LHCN-M2 (cell line): ENCODE results near the gene OR4D2. TPM values are rescaled to one million over a fixed set of nuclear protein-coding genes. Genes with fewer than 3 reads are reported as not detected.
"Not testable (repeated sequence)": the region's sequence is repeated elsewhere in the genome, so short reads cannot be mapped to it uniquely, and the experiment has no call there.

ENCODE experiments used
- DNase-seq: peaks from one replicate; pipeline ENCODE4 v3.0.0-alpha.2; 2012; ENCODE audit warnings: low read depth
- polyA plus RNA-seq: library from polyadenylated mRNA; unstranded; fragments of >200 nt; gene quantifications from one replicate; pipeline ENCODE4 v1.2.1, GENCODE V29; 2012; ENCODE audit warnings: missing spikeins
- total RNA-seq: library from RNA; depleted of rRNA; stranded (reverse); fragments of >200 nt; gene quantifications from 2 replicates; pipeline ENCODE4 v1.2.3, GENCODE V29; 2014; rRNA removed

Gene OR4D2
- total RNA-seq = not detected in 2 replicates
- not detected for polyA plus RNA-seq

DNA sequence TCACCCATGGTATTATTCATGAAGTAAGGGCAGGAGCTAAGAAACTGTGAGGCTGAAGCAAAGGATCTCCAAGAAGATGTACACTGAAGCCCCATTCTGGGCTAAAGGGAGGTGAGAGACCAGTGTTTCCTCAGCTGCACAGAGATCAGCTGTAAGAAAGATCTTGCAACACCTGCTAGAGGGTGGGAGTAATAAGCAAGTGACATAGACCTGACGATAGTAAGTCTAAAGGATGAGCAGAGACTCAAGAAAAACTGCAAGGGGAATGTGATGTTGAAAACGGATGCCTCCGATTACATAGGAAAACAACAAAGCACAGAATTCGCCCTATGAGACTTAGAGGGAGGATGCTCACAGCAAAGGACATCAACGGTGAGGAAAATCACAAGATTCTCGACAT lies at the start of gene OR4D2:
Gene OR4D2 (plus strand): TSS at position 301 of the 400 bp plus-strand sequence. CDS start 2,674 bp downstream, outside the sequence.
- DNase-seq = no peak

DNA sequence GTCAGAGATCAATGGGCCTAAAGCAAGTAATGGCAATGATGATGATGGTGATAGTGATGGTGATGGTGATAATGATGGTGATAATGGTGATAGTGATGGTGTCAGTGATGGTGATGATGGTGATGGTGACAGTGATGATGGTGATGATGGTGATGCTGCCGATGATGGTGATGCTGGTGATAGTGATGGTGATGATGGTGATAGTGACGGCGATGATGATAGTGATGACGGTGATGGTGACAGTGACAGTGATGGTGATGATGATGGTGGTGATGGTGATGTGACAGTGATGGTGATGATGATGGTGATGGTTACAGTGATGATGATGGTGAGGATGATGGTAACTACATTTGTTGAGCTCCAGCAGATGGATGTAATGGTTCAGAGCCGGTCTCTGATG lies 49.4 kb upstream of the OR4D2 start:
- DNase-seq = no peak

DNA sequence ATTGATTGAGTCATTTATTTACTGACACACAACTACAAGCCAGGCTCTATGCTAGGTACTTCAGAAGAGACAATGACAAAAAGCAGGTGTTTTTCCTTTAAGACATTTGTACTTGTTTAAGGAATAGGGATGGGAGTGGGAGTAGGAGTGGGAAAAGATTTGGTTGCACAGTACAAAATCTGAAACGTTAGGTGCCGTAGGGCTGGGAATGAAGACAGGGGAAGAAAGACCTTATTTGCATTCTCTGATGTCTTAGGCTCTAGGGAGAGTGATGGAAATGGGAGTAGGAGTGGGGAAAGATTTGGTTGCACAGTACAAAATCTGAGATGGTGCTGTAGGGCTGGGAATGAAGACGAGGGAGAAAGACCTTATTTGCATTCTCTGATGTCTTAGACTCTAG lies 47.3 kb upstream of the OR4D2 start:
- no peak for DNase-seq

DNA sequence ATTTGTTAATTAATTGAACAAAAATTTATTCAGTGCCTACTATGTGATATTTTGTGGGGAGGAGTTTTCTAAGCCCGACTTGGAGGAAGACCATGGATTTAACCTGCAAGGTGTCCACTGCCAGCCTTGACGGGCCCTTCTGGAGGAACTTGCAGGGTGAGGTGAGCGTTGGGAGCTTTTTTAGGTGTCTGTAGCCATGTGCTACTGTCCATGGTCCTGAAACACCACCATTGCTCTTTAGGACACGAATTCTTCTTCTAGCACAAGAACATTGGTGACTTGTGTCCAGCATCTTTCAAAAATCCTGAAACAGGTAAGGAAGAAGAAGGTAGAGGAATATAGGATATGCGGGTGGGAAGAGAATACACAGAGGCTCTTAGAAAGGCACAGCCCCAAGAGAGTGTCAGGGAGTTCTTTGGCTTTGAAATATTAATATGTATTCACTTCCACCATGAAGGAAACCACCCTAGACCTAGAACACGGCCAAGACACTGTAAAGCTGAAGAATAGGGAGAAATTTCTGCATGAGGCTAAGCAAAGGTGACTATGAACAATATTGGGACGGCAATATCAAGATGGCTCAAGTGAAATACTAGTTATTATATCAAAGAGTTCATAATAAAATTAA lies 46.5 kb upstream of the OR4D2 start:
- peak; percentile 43 for DNase-seq

DNA sequence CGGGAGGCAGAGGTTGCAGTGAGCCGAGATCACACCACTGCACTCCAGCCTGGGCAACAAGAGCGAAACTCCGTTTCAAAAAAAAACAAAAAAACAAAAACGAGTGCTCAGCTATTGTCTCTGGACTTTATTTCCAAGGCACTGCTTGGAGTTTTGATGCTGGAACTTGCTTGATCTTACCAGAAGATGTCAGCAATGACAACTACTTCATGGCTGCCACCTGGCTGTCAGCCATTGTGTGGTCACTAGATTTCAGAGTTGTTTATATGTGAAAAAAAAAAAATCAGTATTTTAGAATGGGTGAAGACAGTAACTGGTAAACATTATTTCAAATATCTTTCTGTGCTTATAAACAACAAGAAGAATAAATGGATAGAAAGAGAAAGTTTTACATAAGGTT lies 44.9 kb upstream of the OR4D2 start:
- DNase-seq = peak; percentile 44

DNA sequence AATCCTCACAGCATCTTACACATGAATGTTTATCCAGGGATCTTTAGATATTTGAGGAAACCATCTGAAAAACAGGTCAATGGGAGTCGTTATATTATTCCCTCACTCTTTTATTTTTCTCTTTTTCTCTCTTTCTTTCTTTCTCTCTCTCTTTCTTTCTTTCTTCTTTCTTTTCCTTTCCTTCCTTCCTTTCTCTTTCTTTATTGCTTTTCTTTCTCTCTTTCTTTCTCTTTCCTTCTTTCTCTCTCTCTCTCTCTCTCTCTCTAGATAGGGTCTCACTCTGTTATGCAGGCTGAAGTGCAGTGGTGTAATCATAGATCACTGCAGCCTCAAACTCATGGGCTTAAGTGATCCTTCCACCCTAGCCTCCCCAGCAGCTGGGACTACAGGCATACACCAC lies 38.9 kb upstream of the OR4D2 start:
- no peak for DNase-seq

DNA sequence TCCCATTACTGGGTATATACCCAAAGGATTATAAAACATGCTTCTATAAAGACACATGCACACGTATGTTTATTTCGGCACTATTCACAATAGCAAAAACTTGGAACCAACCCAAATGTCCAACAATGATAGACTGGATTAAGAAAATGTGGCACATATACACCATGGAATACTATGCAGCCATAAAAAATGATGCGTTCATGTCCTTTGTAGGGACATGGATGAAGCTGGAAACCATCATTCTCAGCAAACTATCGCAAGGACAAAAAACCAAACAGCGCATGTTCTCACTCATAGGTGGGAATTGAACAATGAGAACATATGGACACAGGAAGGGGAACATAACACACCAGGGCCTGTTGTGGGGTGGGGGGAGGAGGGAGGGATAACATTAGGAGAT lies 34.1 kb upstream of the OR4D2 start:
- DNase-seq = not testable (repeated sequence)

DNA sequence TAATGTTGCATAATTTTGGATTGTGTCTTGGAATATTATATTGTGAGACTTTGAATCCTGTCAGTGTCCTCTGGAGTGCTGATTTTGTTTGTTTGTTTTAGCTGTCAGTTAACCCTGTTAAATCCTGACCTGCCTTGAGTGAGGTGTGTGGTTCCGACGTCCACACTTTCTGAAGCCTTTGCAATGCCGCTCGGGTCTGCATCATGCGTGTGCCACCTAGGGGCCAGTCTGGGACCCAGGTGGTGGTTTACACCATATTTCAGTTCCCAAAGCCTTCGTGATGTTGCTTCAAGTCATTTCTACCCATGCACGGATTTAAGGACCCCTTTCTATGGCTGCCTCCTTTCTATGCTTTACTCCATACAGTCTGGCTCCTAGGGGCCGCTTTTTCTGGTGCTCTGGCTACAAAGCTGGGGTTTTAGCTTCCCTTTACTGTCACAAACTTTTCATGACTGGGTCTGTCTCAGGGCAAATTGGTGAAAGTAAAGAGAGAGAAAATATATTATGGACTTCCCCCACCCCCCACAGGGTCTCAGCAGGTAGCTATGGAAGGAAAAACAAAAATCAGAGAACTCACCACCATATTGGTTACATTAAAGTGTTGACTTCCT lies 30.0 kb upstream of the OR4D2 start:
- no peak for DNase-seq

DNA sequence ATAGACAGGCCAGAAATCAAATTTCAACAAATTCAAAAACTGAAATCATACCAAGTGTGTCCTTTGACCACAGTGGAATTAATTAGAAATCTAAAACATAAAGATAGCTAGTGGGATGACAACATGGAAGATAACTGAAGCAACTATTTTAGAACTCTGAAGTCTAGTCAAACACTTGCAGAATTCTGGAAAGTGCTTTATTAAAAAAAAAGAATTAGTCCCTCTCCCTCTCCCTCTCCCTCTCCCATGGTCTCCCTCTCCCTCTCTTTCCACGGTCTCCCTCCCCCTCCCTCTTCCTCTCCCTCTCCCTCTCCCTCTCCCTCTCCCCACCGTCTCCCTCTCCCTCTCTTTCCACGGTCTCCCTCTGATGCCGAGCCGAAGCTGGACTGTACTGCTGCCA lies 25.3 kb upstream of the OR4D2 start:
- no peak for DNase-seq

DNA sequence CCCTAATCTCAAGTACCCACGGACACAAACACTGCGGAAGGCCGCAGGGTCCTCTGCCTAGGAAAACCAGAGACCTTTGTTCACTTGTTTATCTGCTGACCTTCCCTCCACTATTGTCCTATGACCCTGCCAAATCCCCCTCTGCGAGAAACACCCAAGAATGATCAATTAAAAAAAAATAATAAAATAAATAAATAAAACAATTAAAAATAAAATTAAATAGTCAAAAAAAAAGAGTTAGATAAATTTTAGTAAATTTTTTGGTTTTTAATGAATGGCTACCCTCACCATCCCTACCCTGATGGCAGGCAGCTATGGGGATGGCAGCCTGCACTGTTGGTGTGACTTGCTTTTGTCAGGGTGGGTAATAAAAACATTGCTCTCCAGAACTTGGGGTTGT lies 23.4 kb upstream of the OR4D2 start:
- not testable (repeated sequence) for DNase-seq

DNA sequence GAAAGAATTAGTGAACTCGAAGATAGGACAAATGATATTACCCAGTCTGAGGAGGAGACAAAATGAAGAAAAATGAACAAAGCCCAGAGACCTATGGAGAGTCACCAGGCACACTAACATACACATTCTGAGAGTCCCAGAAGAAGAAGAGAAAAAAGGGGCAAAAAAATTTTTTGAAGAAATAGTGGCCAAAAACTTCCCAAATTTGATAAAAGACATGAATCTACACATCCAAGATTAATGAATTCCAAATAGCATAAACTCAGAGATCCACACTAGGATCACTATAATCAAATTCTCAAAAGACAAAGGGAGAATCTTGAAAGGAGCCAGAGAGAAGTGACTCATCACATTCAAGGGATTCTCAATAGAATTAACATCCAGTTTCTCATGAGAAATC lies 22.0 kb upstream of the OR4D2 start:
- no peak for DNase-seq

DNA sequence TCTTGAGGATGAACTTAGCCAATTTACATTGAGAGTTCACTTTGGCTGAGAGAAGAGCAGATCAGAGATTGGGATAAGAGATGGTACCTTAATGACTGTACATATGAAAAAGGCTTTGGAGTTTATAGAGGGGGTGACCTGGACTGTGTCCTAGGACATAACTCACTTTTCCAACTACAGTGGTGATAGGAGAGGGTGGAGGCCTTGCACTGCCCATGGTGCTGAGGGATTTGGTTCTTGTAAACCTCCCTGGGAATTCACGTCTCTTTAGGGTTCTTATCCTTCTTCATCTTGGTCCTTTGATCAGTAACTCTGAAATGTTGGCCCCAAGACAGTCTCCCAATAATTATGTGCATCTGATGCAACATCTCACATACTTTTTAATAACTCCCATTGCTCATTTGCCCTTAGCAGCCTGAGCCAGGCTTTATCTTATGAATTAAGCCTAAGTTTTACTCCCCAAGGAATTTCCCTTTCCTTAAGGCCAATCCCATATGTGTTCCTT lies 18.8 kb upstream of the OR4D2 start, which contains the start of gene OR4D1:
Gene OR4D1 (plus strand): TSS at position 455 of the 505 bp plus-strand sequence. CDS start 6,770 bp downstream, outside the sequence.
- no peak for DNase-seq

DNA sequence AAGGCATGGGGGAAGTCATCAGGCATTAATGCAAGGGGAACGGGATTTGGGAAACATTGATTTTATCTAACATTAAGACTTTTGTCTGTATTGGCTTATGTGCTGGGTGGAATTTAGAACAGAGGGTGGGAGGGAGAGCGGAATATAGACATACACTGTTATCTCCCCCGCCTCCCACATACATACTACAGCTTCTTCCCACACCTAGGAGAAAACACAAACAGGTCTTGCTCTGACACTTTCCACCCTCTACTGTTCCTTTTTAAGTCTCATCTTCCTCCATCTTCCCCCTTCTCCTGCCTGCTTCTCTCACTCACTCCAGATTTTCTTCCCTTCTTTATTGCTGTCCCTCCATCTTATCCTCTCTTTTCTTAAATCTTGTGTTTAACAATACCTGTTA lies 18.2 kb upstream of the OR4D2 start:
- DNase-seq = no peak

DNA sequence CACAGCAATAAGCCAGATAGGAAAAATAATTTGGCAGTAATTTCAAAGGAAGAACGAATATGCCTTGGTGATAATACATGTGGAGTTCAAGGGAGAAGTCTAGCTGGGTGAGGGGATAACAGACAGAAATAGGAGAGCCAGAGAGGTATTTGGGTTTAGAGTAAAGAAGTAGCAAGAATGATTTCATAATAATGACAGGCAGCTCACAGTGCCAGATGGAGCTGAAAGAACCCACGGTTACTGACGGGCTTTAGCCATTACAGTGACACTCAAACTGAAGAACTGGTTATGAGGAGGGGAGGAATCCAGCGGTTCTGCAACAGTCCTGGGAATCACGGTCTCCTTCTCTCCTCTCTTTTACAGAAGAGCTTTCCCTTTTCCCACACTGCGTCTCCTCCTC lies 16.4 kb upstream of the OR4D2 start:
- DNase-seq = no peak

DNA sequence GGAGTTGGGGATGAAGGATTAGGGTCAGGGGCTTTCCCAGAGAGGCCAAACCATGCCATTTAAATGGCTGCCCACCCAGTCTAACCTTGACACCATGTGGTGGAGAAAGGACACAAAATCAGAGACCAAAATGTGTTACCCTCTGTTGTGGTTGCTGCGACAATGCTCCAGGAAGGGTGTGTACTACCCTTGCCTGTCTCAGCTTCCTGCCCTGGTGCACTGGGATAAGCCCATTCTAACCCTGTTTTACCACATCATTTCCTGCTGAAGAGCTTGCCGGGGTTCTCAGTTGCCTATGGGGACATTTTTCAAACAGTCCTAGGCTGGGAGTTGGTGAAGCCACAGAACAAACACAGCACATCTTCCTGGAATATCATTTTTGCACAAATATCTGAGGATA lies 13.7 kb upstream of the OR4D2 start:
- DNase-seq = no peak

DNA sequence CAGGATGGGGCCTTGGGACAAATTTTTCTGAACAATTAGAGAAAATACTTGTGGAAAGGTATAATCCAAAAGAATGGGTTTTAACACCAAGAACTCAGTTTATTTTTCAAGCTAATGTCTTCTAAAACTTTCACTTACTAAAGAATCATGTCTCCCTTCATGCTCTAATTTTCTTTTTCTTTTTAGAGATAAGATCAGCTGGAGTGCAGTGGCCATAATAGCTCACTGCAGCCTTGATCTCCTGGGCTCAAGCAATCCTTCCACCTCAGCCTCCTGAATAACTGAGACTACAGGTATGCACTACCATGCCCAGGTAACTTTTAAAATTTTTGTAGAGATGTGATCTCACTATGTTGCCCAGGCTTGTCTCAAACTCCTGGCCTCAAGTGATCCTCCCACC lies 13.1 kb upstream of the OR4D2 start:
- DNase-seq = no peak

DNA sequence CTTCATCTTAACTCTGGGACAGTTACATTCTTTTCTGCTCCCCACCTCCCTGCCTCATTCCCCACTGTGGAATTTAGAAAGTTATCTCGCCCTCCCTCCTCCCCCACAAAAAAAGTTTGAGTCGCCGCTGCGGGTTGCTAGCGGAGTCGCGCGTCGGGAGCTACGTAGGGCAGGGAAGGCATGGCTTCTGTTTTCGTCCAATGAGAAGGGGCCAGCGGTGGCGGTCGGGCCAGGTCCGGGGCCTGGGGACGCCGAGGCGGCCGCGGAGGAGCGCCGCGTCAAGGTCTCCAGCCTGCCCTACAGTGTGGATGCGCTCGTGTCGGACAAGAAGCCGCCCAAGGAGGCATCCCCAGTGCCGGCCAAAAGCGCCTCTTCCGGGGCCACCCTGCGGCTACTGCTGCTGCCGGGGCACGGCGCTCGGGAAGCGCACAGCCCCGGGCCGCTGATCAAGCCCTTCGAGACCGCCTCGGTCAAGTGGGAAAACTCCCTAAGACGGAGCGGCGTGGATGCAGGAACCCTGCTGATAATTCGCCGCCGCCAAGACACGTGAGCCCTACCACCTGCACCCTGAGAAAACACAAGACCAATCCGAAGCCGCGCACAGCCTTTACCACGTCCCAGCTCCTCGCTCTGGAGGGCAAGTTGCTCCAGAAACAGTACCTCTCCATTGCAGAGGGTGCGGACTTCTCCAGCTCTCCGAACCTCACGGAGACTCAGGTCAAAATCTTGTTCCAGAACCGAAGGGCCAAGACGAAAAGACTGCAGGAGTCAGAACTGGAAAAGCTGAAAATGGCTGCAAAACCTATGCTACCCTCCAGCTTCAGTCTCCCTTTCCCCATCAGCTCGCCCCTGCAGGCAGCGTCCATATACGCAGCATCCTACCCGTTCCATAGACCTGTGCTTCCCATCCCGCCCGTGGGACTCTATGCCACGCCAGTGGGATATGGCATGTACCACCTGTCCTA lies 9.7 kb upstream of the OR4D2 start:
- DNase-seq = no peak

DNA sequence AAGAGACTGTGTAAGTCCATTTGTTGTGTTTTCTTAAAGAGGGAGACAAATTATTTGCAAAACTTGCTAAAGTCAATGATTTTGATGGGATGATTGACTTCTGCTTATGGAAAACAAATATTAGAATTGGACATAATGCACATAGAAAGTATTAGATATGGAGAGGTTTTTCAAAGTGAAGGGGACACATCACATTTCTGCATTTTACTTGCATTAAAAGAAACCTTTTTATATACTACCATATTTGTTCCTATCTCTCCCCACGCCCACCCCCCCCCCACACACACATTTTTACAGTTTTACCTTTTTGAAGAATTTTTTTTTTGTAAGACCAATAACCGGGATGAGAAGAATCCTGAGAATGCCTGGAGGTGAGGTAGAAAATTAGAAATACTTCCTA lies 8.6 kb upstream of the OR4D2 start:
- no peak for DNase-seq

DNA sequence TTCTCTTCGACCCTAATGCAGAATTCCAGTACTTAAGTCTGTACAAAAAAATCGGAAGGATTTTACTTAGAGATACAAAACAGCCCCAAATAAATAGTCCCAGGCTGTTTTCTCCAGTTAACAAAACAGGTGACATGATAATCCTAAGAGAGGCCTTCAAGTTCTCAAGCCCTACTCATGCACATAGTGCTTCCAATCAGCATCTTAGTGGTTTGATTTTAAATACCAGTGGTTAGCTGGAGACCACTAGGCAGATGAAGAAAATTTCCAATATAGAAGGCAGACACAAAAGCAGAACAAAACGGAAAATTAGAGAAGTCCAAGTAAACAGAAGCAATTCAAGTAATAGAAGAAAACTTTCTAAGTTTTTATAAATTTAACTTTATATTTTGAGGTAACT lies 5.2 kb upstream of the OR4D2 start:
- peak; percentile 3 for DNase-seq

DNA sequence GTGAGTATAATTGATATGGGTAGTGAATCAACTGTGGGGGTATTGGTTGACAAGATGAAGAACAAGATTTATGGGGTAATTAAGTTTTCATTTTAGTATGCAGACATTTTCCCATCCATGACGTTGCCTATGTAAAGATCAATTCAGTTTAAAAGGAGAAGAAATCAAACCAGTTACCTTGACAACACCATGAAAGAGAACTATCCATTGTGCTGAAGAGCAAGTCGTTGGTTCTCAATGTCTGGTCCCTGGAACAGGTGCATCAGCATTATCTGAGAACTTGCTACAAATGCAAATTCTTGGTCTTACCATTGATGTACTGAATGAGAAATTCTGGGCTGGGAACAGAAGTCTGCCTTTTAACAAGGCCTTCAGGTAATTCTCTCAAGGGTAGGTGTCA lies 801 bp upstream of the OR4D2 start:
- DNase-seq = no peak

DNA sequence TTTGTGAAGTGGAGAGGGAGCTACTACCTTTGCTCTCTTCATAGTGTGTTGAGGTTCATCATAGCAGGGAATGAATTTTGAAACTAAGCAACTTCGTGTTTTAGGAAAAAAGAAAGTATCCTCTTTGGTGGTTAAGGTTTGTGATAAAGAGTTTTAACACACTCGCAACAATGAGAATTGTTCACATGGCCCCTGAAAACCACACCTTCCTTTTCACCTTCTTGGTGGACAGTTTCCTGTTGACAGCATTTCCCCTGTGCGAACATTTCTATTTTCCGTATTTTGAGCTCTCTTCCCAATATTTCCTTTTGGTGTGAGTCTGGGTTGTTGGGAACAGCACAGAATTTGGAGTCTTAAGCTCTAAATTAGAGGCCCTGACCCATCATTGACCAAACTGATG lies 3.8 kb downstream of the OR4D2 start:
- no peak for DNase-seq
